SK-N-SH treated with all-trans-retinoic acid at 6 μM for 48 hours (cell line): Measurements from ENCODE around the gene ID2.

ENCODE experiments used
- ATAC-seq: fragments of 200-7000 bp; cut with Tn5 transposase; 3 replicates; pipeline ENCODE4 v1.9.1; 2020; ENCODE audit warnings: mild to moderate bottlenecking, moderate library complexity
- ARNTL ChIP-seq: fragments of 450-650 bp; formaldehyde crosslinking; IDR thresholded peaks from 2 replicates; pipeline ENCODE4 v1.5.0; 2020; ENCODE audit warnings: low read depth, mild to moderate bottlenecking, moderate library complexity, borderline replicate concordance
- BACH2 ChIP-seq: fragments of 250-450 bp; sonication (Bioruptor Pico); IDR thresholded peaks from 2 replicates; pipeline ENCODE4 v1.9.0; 2021; ENCODE audit warnings: mild to moderate bottlenecking, borderline replicate concordance
- CREB5 ChIP-seq: fragments of 250-450 bp; sonication (Bioruptor Pico); IDR thresholded peaks from 2 replicates; pipeline ENCODE4 v1.5.1; 2020; ENCODE audit warnings: low read depth, mild to moderate bottlenecking, moderate library complexity
- CSDC2 ChIP-seq: fragments of 250-450 bp; sonication (Bioruptor Pico); IDR thresholded peaks from 2 replicates; pipeline ENCODE4 v1.5.0; 2020; ENCODE audit warnings: mild to moderate bottlenecking, moderate library complexity
- ESRRG ChIP-seq: fragments of 250-450 bp; sonication (Bioruptor Pico); IDR thresholded peaks from 2 replicates; pipeline ENCODE4 v1.6.1; 2021; ENCODE audit warnings: mild to moderate bottlenecking
- GLIS3 ChIP-seq: fragments of 250-450 bp; sonication (Bioruptor Pico); IDR thresholded peaks from 2 replicates; pipeline ENCODE4 v1.5.0; 2020; ENCODE audit warnings: mild to moderate bottlenecking, moderate library complexity
- ISL1 ChIP-seq: fragments of 250-450 bp; sonication (Bioruptor Pico); IDR thresholded peaks from 2 replicates; pipeline ENCODE4 v2.1.2; 2022; ENCODE audit warnings: mild to moderate bottlenecking, moderate library complexity
- OSR1 ChIP-seq: fragments of 250-450 bp; sonication (Bioruptor Pico); IDR thresholded peaks from 2 replicates; pipeline ENCODE4 v1.8.0; 2022; ENCODE audit warnings: moderate library complexity, mild to moderate bottlenecking, inconsistent platforms
- PATZ1 ChIP-seq: fragments of 250-450 bp; sonication (Bioruptor Pico); IDR thresholded peaks from 2 replicates; pipeline ENCODE4 v1.8.0; 2020; ENCODE audit warnings: mild to moderate bottlenecking, moderate library complexity, borderline replicate concordance
- POU6F1 ChIP-seq: fragments of 250-450 bp; sonication (Bioruptor Pico); IDR thresholded peaks from 2 replicates; pipeline ENCODE4 v1.8.0; 2021; ENCODE audit warnings: low read depth, mild to moderate bottlenecking, moderate library complexity, borderline replicate concordance
- PPARA ChIP-seq: fragments of 250-450 bp; sonication (Bioruptor Pico); IDR thresholded peaks from 2 replicates; pipeline ENCODE4 v1.5.0; 2020; ENCODE audit warnings: mild to moderate bottlenecking, borderline replicate concordance
- SNAI2 ChIP-seq: fragments of 250-450 bp; sonication (Bioruptor Pico); IDR thresholded peaks from 2 replicates; pipeline ENCODE4 v1.5.0; 2020; ENCODE audit warnings: mild to moderate bottlenecking, moderate library complexity
- TCF4 ChIP-seq: fragments of 250-450 bp; sonication (Bioruptor Pico); IDR thresholded peaks from 2 replicates; pipeline ENCODE4 v1.8.0; 2021; ENCODE audit warnings: mild to moderate bottlenecking, moderate library complexity, borderline replicate concordance
- TOX ChIP-seq: fragments of 250-450 bp; sonication (Bioruptor Pico); IDR thresholded peaks from 2 replicates; pipeline ENCODE4 v1.8.0; 2021; ENCODE audit warnings: mild to moderate bottlenecking, moderate library complexity, borderline replicate concordance
- TSHZ2 ChIP-seq: fragments of 250-450 bp; sonication (Bioruptor Pico); IDR thresholded peaks from 2 replicates; pipeline ENCODE4 v1.5.0; 2020; ENCODE audit warnings: mild to moderate bottlenecking, moderate library complexity
- ZC3H10 ChIP-seq: fragments of 250-450 bp; sonication (Bioruptor Pico); IDR thresholded peaks from 2 replicates; pipeline ENCODE4 v1.5.1; 2021; ENCODE audit warnings: mild to moderate bottlenecking, moderate library complexity
- ZFP3 ChIP-seq: fragments of 250-450 bp; sonication (Bioruptor Pico); IDR thresholded peaks from 2 replicates; pipeline ENCODE4 v1.5.0; 2020; ENCODE audit warnings: mild to moderate bottlenecking, moderate library complexity
- ZFP30 ChIP-seq: fragments of 450-650 bp; formaldehyde crosslinking; IDR thresholded peaks from 2 replicates; pipeline ENCODE4 v1.5.0; 2022; ENCODE audit warnings: mild to moderate bottlenecking, moderate library complexity
- ZNF565 ChIP-seq: fragments of 450-650 bp; formaldehyde crosslinking; conservative IDR thresholded peaks from 2 replicates; pipeline ENCODE4 v1.5.0; 2020; ENCODE audit warnings: low read depth, mild to moderate bottlenecking, moderate library complexity
- ZNF70 ChIP-seq: fragments of 450-650 bp; formaldehyde crosslinking; IDR thresholded peaks from 2 replicates; pipeline ENCODE4 v1.5.0; 2020; ENCODE audit warnings: mild to moderate bottlenecking, moderate library complexity
- ZNF8 ChIP-seq: fragments of 450-650 bp; formaldehyde crosslinking; IDR thresholded peaks from 2 replicates; pipeline ENCODE4 v1.5.0; 2020; ENCODE audit warnings: mild to moderate bottlenecking, moderate library complexity
- TF ChIP-seq, protein P1 (sequence below): fragments of 250-450 bp; sonication (Bioruptor Pico); IDR thresholded peaks from 2 replicates; pipeline ENCODE4 v1.5.1; 2021; ENCODE audit warnings: mild to moderate bottlenecking, moderate library complexity

Gene ID2

GRCh38 chr2:8633186-8633734 is 48.6 kb upstream of the ID2 start:
- TF ChIP-seq, protein P1, sequence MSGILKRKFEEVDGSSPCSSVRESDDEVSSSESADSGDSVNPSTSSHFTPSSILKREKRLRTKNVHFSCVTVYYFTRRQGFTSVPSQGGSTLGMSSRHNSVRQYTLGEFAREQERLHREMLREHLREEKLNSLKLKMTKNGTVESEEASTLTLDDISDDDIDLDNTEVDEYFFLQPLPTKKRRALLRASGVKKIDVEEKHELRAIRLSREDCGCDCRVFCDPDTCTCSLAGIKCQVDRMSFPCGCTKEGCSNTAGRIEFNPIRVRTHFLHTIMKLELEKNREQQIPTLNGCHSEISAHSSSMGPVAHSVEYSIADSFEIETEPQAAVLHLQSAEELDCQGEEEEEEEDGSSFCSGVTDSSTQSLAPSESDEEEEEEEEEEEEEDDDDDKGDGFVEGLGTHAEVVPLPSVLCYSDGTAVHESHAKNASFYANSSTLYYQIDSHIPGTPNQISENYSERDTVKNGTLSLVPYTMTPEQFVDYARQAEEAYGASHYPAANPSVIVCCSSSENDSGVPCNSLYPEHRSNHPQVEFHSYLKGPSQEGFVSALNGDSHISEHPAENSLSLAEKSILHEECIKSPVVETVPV (CRISPR knock-in tag): no peak
- TF ChIP-seq TCF4 (CRISPR knock-in tag): no peak
- TF ChIP-seq ESRRG (CRISPR knock-in tag): no peak
- TF ChIP-seq ZC3H10 (CRISPR knock-in tag): no peak
- no peak for TF ChIP-seq GLIS3 (CRISPR knock-in tag)
- TF ChIP-seq ZNF8 (CRISPR knock-in tag): no peak
- no peak for TF ChIP-seq SNAI2
- TF ChIP-seq TOX (CRISPR knock-in tag): no peak
- no peak for TF ChIP-seq ZNF565 (CRISPR knock-in tag)
- TF ChIP-seq CREB5 (CRISPR knock-in tag): no peak
- no peak for TF ChIP-seq PATZ1
- TF ChIP-seq ZNF70: no peak
- no peak for TF ChIP-seq ZFP30 (CRISPR knock-in tag)
- TF ChIP-seq ARNTL (CRISPR knock-in tag): no peak
- TF ChIP-seq CSDC2: no peak
- TF ChIP-seq ZFP3 (CRISPR knock-in tag): no peak
- no peak for TF ChIP-seq BACH2
- TF ChIP-seq POU6F1 (CRISPR knock-in tag): no peak
- no peak for TF ChIP-seq OSR1
- no peak for TF ChIP-seq TSHZ2 (CRISPR knock-in tag)
- ATAC-seq: no peak

- TF ChIP-seq PATZ1 (no peak), ARNTL (CRISPR knock-in tag) (no peak), ZFP30 (CRISPR knock-in tag) (no peak), PPARA (no peak), ZC3H10 (CRISPR knock-in tag) (no peak), SNAI2 (no peak), TOX (CRISPR knock-in tag) (no peak), ZFP3 (CRISPR knock-in tag) (no peak), ESRRG (CRISPR knock-in tag) (no peak), ISL1 (no peak), OSR1 (no peak)
- TF ChIP-seq, protein P1 (CRISPR knock-in tag): no peak
- ATAC-seq: peak; percentile 76
Measured at GRCh38 chr2:8633735-8634313, 48.0 kb upstream of the ID2 start.
